Measurements from ENCODE around the gene SFXN4. TPM values are rescaled to one million over a fixed set of nuclear protein-coding genes. Genes with fewer than 3 reads are reported as not detected.

Gene SFXN4
- total RNA-seq, 4 donors from 2014 or later = 22.8 to 35.5 (median 26.2) TPM

DNA sequence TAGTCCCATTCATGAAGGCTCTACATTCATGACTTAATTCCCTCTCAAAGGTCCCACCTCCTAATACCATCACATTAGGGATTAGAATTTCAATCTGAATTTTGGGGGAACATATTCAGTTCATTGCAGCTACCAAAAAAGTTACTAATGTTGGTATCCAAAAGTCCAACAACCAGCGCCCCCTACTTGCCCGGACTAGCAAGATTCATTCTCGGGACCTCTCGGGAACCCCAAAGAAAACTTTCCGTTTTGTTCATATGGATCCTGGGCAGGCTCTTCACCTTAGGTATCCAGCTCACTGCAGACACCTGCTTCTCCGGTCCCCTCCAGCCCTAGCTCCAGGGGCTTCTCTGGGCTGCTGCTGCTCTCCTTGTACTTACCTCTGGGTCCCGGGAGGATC, 32.9 kb upstream of the SFXN4 start:
- H3K36me3 ChIP-seq = no peaks in the 10 kb centered on the region
- peak in 1 of 3 donors; percentile 54 for DNase-seq
- no peaks in the 10 kb centered on the region for H3K27me3 ChIP-seq
- no peaks in the 10 kb centered on the region for H3K9me3 ChIP-seq
- TF ChIP-seq POLR2A (IDR thresholded peaks at IDR 0.05) = no peak
- TF ChIP-seq, protein P1, sequence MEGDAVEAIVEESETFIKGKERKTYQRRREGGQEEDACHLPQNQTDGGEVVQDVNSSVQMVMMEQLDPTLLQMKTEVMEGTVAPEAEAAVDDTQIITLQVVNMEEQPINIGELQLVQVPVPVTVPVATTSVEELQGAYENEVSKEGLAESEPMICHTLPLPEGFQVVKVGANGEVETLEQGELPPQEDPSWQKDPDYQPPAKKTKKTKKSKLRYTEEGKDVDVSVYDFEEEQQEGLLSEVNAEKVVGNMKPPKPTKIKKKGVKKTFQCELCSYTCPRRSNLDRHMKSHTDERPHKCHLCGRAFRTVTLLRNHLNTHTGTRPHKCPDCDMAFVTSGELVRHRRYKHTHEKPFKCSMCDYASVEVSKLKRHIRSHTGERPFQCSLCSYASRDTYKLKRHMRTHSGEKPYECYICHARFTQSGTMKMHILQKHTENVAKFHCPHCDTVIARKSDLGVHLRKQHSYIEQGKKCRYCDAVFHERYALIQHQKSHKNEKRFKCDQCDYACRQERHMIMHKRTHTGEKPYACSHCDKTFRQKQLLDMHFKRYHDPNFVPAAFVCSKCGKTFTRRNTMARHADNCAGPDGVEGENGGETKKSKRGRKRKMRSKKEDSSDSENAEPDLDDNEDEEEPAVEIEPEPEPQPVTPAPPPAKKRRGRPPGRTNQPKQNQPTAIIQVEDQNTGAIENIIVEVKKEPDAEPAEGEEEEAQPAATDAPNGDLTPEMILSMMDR (IDR thresholded peaks at IDR 0.05) = peak in 5 of 6 experiments; percentile 16 to 38 (median 34)
- H3K4me1 ChIP-seq = no peaks in the 10 kb centered on the region
- H3K27ac ChIP-seq = no peak overlapping the region
- no peak overlapping the region for H3K4me3 ChIP-seq

DNA sequence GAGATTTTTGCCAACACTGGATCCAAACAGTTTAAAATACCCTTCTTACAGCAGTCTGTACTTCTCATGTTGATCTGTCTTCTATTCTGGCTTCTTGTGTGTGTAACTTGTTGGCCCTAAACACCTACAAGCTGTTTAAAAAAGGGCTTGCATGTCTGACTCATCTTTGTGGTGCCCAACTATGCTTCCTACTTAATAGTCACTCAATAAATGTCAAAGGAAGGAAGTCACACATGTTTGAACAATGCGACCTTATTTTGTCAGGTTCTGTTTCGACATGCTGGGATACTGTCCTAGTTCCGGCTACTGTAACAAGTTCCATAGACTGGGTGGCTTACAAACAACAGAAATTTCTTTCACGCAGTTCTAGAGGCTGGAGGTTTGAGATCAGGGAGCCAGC, 32.4 kb upstream of the SFXN4 start:
- no peaks in the 10 kb centered on the region for H3K9me3 ChIP-seq
- H3K27me3 ChIP-seq = no peaks in the 10 kb centered on the region
- H3K4me3 ChIP-seq = no peak overlapping the region
- DNase-seq = no peak
- H3K36me3 ChIP-seq = no peaks in the 10 kb centered on the region
- H3K27ac ChIP-seq = no peak overlapping the region
- TF ChIP-seq, protein P1 (IDR thresholded peaks at IDR 0.05) = no peak
- TF ChIP-seq POLR2A (IDR thresholded peaks at IDR 0.05) = no peak
- H3K4me1 ChIP-seq = no peaks in the 10 kb centered on the region

DNA sequence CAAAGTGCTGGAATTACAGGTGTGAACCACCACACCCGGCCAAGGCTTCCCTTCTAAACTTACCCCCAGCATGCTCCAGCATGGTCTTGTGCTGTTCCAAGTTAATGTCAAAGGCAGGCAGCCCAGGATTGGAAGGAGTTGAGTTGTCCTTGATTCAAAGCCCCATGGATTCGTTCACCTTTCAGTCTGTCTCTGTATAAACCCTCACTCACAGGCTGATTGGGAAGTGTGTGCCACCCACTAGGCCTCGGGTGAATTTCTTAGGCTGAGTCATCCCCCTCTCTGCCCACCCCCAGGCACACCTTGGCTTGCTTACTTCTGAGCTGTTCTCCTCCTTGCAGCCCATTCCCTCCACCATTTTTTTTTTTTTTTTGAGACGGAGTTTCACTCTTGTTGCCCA, 26.4 kb upstream of the SFXN4 start:
- no peaks in the 10 kb centered on the region for H3K27me3 ChIP-seq
- no peak overlapping the region for H3K27ac ChIP-seq
- H3K36me3 ChIP-seq = no peaks in the 10 kb centered on the region
- no peaks in the 10 kb centered on the region for H3K9me3 ChIP-seq
- no peak for TF ChIP-seq POLR2A (IDR thresholded peaks at IDR 0.05)
- TF ChIP-seq, protein P1 (IDR thresholded peaks at IDR 0.05) = no peak
- peaks cover 0 to 5% (median 0%) of the 10 kb centered on the region in 4 donors for H3K4me1 ChIP-seq
- H3K4me3 ChIP-seq = no peak overlapping the region
- peak in 1 of 3 donors; percentile 25 for DNase-seq

DNA sequence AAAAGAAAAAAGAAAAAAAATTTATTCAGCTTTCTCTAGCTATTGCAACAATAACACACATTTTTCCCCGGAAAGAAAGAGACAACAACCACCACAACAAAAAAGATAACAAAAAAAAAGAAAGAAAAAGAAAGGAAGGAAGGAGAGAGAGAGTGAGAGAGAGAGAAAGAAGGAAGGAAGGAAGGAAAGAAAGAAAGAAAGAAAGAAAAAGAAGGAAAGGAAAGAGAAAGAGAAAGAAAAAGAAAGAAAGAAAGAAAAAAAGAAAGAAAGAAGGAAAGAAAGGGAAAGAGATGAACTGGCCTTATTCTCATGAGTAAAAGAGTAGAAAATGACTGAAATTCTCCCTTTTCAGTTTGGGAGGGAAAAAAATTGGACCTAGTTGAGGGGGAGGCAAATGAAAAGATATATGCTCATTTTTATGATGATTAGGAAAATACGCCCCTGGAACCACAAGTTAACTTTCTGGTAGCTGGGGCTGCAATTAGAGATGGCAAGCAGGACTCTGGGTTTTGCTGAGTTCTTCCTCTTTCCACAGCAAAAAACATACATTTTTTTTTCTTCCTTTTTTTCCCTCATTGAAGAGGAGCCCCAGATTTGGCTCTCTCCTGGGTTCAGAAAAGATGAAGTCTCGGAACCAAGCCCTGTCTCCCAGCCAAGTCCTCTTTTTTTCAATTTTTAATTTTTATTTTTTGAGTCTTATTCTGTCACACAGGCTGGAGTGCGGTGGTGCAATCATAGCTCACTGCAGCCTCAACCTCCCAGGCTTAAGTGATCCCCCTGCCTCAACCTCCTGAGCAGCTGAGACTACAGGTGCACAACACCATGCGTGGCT, 25.7 kb upstream of the SFXN4 start:
- Histone ChIP-seq H3K27ac (no peak overlapping the region), H3K4me1 (peaks cover 0 to 5% (median 0%) of the 10 kb centered on the region in 4 donors), H3K4me3 (no peak overlapping the region), H3K27me3 (no peaks in the 10 kb centered on the region), H3K36me3 (no peaks in the 10 kb centered on the region), H3K9me3 (no peaks in the 10 kb centered on the region)
- TF ChIP-seq, protein P1 (IDR thresholded peaks at IDR 0.05) = no peak
- TF ChIP-seq POLR2A (IDR thresholded peaks at IDR 0.05) = no peak
- DNase-seq = no peak

DNA sequence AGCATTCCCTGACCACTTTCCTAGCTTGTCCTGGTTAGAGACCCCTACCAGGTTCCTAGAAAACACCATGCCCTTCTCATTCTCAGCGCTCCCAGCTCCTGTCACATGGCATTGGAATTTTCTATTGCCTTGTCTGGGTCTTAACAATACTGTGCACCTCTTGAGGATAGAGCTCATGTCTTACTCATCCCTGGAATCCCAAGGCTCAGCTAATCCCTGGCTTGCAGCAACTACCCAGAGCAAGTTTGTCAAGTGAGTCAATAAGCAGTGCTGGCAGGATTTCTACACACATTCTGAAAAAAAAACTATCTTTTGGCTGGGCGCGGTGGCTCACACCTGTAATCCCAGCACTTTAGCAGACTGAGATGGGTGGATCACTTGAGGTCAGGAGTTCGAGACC, 24.8 kb upstream of the SFXN4 start:
- Histone ChIP-seq H3K9me3 (no peaks in the 10 kb centered on the region), H3K36me3 (no peaks in the 10 kb centered on the region), H3K4me1 (peaks cover 0 to 5% (median 0%) of the 10 kb centered on the region in 4 donors), H3K27ac (no peak overlapping the region), H3K27me3 (no peaks in the 10 kb centered on the region), H3K4me3 (no peak overlapping the region)
- no peak for TF ChIP-seq POLR2A (IDR thresholded peaks at IDR 0.05)
- TF ChIP-seq, protein P1 (IDR thresholded peaks at IDR 0.05) = no peak
- no peak for DNase-seq
